ENCODE data around the gene COQ8A.

GRCh38 chr1:226895644-226896043, 44.5 kb upstream of the COQ8A start:
- TF ChIP-seq POLR2A (IDR thresholded peaks at IDR 0.05) (no peak), CTCF (IDR thresholded peaks at IDR 0.05) (no peak)
